ENCODE measurements around the gene VPS54.

DNA sequence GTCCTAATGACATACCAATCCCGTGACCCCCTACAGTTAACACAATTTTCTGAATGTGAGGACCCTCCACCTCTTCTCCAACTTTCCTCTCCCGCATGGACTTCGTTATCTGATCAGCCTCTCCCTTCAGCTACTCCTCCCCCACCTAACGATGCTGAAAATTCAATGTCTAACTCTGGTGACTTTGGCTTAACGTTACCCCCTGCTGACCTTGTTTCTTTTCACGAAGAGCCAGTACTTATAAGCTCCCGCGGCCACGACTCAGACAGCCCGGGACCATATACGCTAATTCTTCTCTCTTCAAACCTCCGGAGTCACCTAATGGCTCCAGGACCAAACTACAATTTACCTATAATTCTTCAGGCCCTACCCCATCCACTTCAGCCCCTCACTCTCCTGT is 29.2 kb downstream of the VPS54 start:
- TF ChIP-seq GATA3 (IDR thresholded peaks at IDR 0.05; ENCODE audit: low read depth, low read length) (no peak), GATA2 (IDR thresholded peaks at IDR 0.05; ENCODE audit: low read depth, low read length) (no peak)
